Right lobe of liver (tissue), 4 donors: ENCODE data around the gene LSMEM2.

Experiments
- POLR2A ChIP-seq: fragments of 450-650 bp; IDR thresholded peaks from one replicate; pipeline ENCODE4 v1.6.1; 2017; ENCODE audit warnings: antibody characterized with exemption, mild to moderate bottlenecking
- TF ChIP-seq, protein P1 (sequence below), 4 donors: fragments of 200-600 bp in 3 of 4; fragments of 450-650 bp in 1 of 4; IDR thresholded peaks; one replicate each; pipeline versions ENCODE4 v1.5.1 to v1.8.0; 2016 to 2022; ENCODE audit warnings: antibody characterized with exemption in 4 of 4, mild to moderate bottlenecking in 2 of 4
- donor health status: DM: no; HTN: no; CAD: no.
- donor health status: DM: no; HTN: no; CAD: no.
- donor health status: DM: no; HTN: yes; CAD: no.

DNA sequence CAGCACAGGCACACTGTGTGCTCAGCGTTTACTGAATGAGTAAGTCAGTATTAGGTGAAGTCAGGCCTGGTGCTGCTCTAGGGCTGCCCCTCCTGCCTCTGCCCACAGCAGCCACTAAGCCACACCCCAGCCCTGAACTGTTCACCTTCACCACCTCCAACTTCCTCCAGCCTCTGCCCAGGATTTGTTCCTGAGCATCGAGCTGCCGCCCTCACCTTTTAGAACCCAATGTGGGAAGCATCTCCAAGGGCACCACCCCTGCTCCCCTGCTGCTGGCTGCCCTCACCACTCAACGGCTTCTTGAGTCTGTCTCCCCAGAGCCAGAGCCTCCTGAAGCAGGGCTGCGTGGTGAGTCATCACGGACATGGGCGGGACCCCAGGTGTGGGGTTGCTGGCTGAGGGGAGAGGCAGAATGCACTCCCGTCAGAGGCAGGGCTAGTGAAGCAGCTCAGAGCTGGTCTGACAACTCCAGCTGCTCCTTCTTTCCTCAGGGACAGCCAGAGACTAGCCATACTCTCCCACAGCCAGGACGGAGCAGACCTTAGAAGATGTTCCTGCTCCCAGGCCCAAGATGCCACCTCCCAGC, 37.9 kb downstream of the LSMEM2 start:
- TF ChIP-seq, protein P1, sequence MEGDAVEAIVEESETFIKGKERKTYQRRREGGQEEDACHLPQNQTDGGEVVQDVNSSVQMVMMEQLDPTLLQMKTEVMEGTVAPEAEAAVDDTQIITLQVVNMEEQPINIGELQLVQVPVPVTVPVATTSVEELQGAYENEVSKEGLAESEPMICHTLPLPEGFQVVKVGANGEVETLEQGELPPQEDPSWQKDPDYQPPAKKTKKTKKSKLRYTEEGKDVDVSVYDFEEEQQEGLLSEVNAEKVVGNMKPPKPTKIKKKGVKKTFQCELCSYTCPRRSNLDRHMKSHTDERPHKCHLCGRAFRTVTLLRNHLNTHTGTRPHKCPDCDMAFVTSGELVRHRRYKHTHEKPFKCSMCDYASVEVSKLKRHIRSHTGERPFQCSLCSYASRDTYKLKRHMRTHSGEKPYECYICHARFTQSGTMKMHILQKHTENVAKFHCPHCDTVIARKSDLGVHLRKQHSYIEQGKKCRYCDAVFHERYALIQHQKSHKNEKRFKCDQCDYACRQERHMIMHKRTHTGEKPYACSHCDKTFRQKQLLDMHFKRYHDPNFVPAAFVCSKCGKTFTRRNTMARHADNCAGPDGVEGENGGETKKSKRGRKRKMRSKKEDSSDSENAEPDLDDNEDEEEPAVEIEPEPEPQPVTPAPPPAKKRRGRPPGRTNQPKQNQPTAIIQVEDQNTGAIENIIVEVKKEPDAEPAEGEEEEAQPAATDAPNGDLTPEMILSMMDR (IDR thresholded peaks at IDR 0.05), result no peak
- TF ChIP-seq POLR2A, result no peak
